ENCODE results near the gene ATP2B2. TPM values are rescaled to one million over a fixed set of nuclear protein-coding genes. Genes with fewer than 3 reads are reported as not detected.

Gene ATP2B2
- total RNA-seq, 1 donor from 2014 or later, result 0.13 TPM

- Mint-ChIP-seq H3K4me3 (ENCODE audit: unreplicated experiment) (no peak overlapping the region), H3K36me3 (ENCODE audit: unreplicated experiment) (no peaks in the 10 kb centered on the region), H3K27me3 (ENCODE audit: unreplicated experiment) (peaks cover 8% of the 10 kb centered on the region), H3K27ac (ENCODE audit: unreplicated experiment) (no peak overlapping the region), H3K9me3 (ENCODE audit: unreplicated experiment) (no peaks in the 10 kb centered on the region), H3K4me1 (ENCODE audit: unreplicated experiment) (peaks cover 32% of the 10 kb centered on the region)
- TF ChIP-seq, protein P1, sequence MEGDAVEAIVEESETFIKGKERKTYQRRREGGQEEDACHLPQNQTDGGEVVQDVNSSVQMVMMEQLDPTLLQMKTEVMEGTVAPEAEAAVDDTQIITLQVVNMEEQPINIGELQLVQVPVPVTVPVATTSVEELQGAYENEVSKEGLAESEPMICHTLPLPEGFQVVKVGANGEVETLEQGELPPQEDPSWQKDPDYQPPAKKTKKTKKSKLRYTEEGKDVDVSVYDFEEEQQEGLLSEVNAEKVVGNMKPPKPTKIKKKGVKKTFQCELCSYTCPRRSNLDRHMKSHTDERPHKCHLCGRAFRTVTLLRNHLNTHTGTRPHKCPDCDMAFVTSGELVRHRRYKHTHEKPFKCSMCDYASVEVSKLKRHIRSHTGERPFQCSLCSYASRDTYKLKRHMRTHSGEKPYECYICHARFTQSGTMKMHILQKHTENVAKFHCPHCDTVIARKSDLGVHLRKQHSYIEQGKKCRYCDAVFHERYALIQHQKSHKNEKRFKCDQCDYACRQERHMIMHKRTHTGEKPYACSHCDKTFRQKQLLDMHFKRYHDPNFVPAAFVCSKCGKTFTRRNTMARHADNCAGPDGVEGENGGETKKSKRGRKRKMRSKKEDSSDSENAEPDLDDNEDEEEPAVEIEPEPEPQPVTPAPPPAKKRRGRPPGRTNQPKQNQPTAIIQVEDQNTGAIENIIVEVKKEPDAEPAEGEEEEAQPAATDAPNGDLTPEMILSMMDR (IDR thresholded peaks at IDR 0.05), result no peak
- no peak for DNase-seq (ENCODE audit: extremely low spot score, unreplicated experiment)
Measured at GRCh38 chr3:10434144-10434937, 71.0 kb downstream of the ATP2B2 start.

GRCh38 chr3:10432931-10433330 is 72.5 kb downstream of the ATP2B2 start:
- Mint-ChIP-seq H3K36me3 (ENCODE audit: unreplicated experiment) (no peaks in the 10 kb centered on the region), H3K4me3 (ENCODE audit: unreplicated experiment) (no peak overlapping the region), H3K27ac (ENCODE audit: unreplicated experiment) (no peak overlapping the region), H3K27me3 (ENCODE audit: unreplicated experiment) (peaks cover 15% of the 10 kb centered on the region), H3K9me3 (ENCODE audit: unreplicated experiment) (no peaks in the 10 kb centered on the region), H3K4me1 (ENCODE audit: unreplicated experiment) (peaks cover 20% of the 10 kb centered on the region)
- DNase-seq (ENCODE audit: extremely low spot score, unreplicated experiment), result no peak
- TF ChIP-seq, protein P1 (IDR thresholded peaks at IDR 0.05), result no peak

- TF ChIP-seq, protein P1 (IDR thresholded peaks at IDR 0.05), result no peak
- Mint-ChIP-seq H3K27me3 (ENCODE audit: unreplicated experiment) (peaks cover 18% of the 10 kb centered on the region), H3K9me3 (ENCODE audit: unreplicated experiment) (no peaks in the 10 kb centered on the region), H3K36me3 (ENCODE audit: unreplicated experiment) (no peaks in the 10 kb centered on the region), H3K27ac (ENCODE audit: unreplicated experiment) (no peak overlapping the region), H3K4me1 (ENCODE audit: unreplicated experiment) (peaks cover 14% of the 10 kb centered on the region), H3K4me3 (ENCODE audit: unreplicated experiment) (no peak overlapping the region)
- DNase-seq (ENCODE audit: extremely low spot score, unreplicated experiment), result no peak
Measured at GRCh38 chr3:10432156-10432845, 73.1 kb downstream of the ATP2B2 start.

GRCh38 chr3:10430805-10431204 is 74.6 kb downstream of the ATP2B2 start:
- no peak overlapping the region for H3K4me3 Mint-ChIP-seq (ENCODE audit: unreplicated experiment)
- no peak for DNase-seq (ENCODE audit: extremely low spot score, unreplicated experiment)
- H3K36me3 Mint-ChIP-seq (ENCODE audit: unreplicated experiment), result no peaks in the 10 kb centered on the region
- H3K27ac Mint-ChIP-seq (ENCODE audit: unreplicated experiment), result no peak overlapping the region
- no peaks in the 10 kb centered on the region for H3K9me3 Mint-ChIP-seq (ENCODE audit: unreplicated experiment)
- TF ChIP-seq, protein P1 (IDR thresholded peaks at IDR 0.05), result no peak
- H3K4me1 Mint-ChIP-seq (ENCODE audit: unreplicated experiment), result peaks cover 5% of the 10 kb centered on the region
- peaks cover 20% of the 10 kb centered on the region for H3K27me3 Mint-ChIP-seq (ENCODE audit: unreplicated experiment)

GRCh38 chr3:10428406-10429091 is 76.8 kb downstream of the ATP2B2 start:
- Mint-ChIP-seq H3K9me3 (ENCODE audit: unreplicated experiment) (no peaks in the 10 kb centered on the region), H3K27me3 (ENCODE audit: unreplicated experiment) (peaks cover 36% of the 10 kb centered on the region), H3K4me3 (ENCODE audit: unreplicated experiment) (no peak overlapping the region), H3K27ac (ENCODE audit: unreplicated experiment) (no peak overlapping the region), H3K36me3 (ENCODE audit: unreplicated experiment) (no peaks in the 10 kb centered on the region), H3K4me1 (ENCODE audit: unreplicated experiment) (peaks cover 5% of the 10 kb centered on the region)
- DNase-seq (ENCODE audit: extremely low spot score, unreplicated experiment), result no peak
- TF ChIP-seq, protein P1 (IDR thresholded peaks at IDR 0.05), result no peak
